DMS 273 (cell line): ENCODE measurements around the gene TWSG1.

ENCODE experiments used
- DNase-seq: peaks from one replicate; lab custom pipeline; 2025; ENCODE audit not compliant: unreplicated experiment; lab: John Stamatoyannopoulos, UW

The TWSG1 gene

GRCh38 chr18:9334329-9334972 lies at the start of gene TWSG1:
Gene TWSG1, plus strand, starts transcription at chr18:9334773. Its CDS starts 2,457 bp downstream, at chr18:9337230.
- DNase-seq = peak; percentile 97

GRCh38 chr18:9285604-9286003 lies 49.0 kb upstream of the TWSG1 start:
- DNase-seq = no peak

DNA sequence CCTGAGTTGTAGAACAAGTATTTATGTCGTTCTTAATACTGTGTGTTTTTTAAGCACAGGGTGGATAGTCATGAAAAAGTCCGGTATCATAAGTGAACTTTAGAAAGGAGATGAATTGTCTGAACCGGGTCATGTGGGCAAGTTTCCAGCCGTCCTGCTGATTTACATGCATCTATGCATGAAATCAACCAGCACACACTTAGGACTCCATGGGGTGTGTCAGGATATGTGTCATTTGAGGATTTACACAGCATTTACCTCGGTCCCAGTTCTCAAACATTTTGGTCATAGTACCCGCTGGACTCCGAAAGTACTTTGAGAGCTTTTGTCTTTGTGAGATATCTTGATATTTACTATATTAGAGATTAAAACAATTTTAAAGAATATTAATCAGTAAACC lies 47.5 kb upstream of the TWSG1 start:
- DNase-seq = peak; percentile 8

- no peak for DNase-seq
Observed at GRCh38 chr18:9289698-9290097, 44.9 kb upstream of the TWSG1 start.

- peak; percentile 27 for DNase-seq
Observed at GRCh38 chr18:9290156-9290555, 44.4 kb upstream of the TWSG1 start.

- DNase-seq = no peak
Observed at GRCh38 chr18:9292047-9292446, 42.5 kb upstream of the TWSG1 start.

- no peak for DNase-seq
Observed at GRCh38 chr18:9293948-9294347, 40.6 kb upstream of the TWSG1 start.

GRCh38 chr18:9296233-9297006 lies 38.2 kb upstream of the TWSG1 start:
- no peak for DNase-seq

DNA sequence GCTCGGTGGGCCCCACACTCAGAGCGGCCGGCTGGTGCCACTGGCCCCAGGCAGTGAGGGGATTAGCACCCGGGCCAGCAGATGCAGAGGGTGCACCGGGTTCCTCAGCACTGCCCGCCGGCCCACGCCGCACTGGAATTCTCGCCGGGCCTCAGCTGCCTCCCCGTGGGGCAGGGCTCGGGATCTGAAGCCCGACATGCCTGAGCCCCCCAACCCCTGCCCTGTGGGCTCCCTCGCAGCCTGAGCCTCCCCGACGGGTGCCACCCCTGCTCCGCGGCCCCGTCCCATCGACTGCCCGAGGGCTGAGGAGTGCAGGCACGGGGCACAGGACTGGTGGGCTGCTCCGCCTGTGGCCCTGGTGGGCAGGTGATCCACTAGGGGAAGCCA lies 37.6 kb upstream of the TWSG1 start:
- DNase-seq = no peak

DNA sequence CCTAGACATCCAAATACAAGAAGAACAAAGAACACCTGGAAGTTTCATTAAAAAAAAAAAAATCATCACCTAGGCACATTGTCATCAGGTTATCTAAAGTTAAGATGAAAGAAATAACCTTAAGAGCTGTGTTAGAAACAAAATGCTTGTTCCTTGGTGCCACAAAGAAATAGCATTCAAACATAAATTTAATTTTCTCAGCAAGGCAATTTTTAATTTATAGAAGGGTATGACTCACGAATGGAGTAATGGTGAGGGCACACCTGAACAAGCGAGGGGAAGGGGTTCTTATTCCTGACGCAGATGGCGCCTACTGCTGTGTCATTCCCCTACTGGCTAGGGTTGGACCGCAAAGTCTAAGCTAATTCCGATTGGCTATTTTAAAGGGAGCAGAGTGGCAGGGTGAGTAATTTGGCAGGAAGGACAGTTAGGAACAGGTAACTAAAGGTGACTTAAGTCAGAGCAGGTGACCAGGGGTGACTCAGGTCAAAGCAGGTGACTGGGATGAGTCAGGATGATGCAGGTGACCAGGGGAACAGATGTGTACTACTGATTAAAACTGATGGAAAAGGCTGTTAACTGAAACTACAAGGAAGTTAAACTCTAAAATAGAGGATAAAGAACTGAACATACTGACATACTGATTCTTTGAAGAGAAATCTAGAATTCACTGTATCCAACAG lies 30.0 kb upstream of the TWSG1 start:
- no peak for DNase-seq

GRCh38 chr18:9319333-9319732 lies 15.2 kb upstream of the TWSG1 start:
- no peak for DNase-seq

- DNase-seq = no peak
Observed at GRCh38 chr18:9321017-9321452, 13.5 kb upstream of the TWSG1 start.

- no peak for DNase-seq
Observed at GRCh38 chr18:9321736-9322135, 12.8 kb upstream of the TWSG1 start.

DNA sequence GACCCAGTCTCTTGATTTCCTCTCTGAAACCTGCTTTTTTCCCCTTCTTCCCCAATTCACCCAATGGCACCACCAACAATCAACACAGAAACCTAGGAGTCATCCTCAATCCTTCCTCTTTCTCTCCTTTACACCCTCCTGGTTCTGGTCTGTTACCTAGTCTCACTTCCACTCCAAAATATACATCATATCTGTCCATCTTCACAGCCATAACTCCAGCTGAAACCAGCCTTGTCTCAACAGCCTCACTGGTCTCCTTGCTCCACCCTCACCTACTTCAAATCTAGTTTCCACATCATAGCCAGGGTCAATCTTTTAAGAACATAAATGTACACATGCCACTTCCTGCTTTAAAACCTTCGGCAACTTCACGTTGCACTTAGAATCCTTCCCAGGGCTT lies 11.8 kb upstream of the TWSG1 start:
- no peak for DNase-seq

GRCh38 chr18:9323750-9324445 lies 10.7 kb upstream of the TWSG1 start:
- no peak for DNase-seq

DNA sequence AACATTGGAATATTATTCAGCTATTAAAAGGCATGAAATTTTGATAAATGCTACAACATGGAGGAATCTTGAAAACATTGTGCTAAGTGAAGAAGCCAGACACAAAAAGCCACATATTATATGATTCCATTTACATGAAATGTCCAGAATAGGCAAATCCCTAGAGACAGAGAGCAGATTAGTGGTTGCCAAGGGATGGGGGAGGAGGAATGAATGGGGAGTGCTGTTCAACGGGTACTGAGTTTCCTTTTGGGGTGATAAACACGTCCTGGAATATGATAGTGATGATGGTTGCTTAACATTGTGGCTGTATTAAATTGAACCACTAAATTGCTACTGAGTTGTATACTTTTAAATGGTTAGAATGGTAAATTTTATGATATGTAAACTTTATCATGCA lies 8.9 kb upstream of the TWSG1 start:
- no peak for DNase-seq

DNA sequence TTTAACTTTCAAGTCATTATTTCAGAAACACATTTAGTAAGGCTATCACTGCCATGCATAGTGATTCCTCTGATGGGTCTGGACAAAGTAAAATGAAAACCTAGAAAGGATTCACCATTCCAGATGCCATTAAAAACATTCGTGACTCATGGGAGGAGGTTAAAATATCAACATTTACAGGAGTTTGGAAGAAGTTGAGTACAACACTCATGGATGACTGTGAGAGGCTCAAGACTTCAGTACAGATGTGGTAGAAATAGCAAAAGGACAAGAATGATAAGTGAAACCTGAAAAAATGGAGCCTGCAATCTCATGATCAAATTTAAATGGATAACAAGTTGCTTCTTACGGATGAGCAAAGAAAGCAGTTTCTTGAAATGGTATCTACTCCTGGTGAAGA lies 5.8 kb upstream of the TWSG1 start:
- DNase-seq = no peak

DNA sequence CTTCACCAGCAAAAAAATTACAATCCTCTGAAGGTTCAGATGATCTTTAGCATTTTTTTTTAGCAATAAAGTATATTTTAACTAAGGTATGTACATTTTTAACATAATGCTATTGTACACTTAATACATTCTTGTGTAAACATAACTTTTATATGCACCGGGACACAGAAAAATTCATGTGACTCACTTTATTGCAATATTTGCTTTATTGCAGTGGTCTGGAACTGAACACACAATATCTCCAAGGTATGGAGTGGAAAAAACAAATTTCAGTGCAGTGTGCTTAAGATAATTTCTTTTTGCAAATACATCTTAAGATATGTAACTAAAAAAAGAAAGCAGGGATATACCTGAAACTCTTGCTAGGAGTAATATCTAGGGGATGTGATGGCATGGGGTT lies 5.1 kb upstream of the TWSG1 start:
- no peak for DNase-seq

DNA sequence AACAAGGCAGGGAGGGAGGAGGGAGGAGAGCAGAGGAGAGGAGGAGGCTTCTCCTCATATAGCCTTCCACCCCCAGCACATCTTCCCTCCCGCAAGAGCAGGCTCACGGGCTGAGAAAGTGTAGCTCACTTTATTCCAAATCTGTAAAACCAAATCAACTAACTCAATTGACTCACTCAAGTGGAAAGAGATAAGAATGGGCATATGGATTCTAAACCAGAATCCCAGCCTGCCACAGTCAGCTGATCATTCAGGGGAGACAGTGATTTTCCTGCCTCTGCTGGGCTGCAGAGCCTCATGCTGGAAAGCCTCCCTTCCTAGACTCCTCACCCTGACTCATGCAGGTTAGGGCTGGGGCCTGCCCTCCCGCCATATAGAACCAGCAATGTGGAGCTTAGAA lies 4.2 kb upstream of the TWSG1 start:
- DNase-seq = no peak

GRCh38 chr18:9333441-9334328 lies 888 bp upstream of the TWSG1 start:
- DNase-seq = no peak
